Hepatocyte (in vitro differentiated cells): ENCODE results near the gene SBF2.

Experiments
- CTCF ChIP-seq: fragments of 200-600 bp; sonication (generic); IDR thresholded peaks from 2 replicates; pipeline ENCODE4 v1.5.1; 2016; ENCODE audit warnings: antibody characterized with exemption, mild to moderate bottlenecking; ENCODE audit not compliant: poor library complexity
- EZH2 ChIP-seq: fragments of 200-600 bp; sonication (generic); IDR thresholded peaks from 2 replicates; pipeline ENCODE4 v1.6.1; 2016; ENCODE audit warnings: antibody characterized with exemption, mild to moderate bottlenecking, borderline replicate concordance

GRCh38 chr11:9980931-9981330 is 313.1 kb downstream of the SBF2 start:
- TF ChIP-seq CTCF, result no peak
- TF ChIP-seq EZH2, result no peak
